HL-60 (cell line): ENCODE data around the gene HOXB7.

Experiments used
- DNase-seq, 2 experiments: peaks; one replicate each; pipeline ENCODE4 v3.0.0-alpha.2; 2010 to 2020; ENCODE audit warnings: low read depth in 1 of 2, low spot score in 1 of 2
- H3K27ac ChIP-seq: fragments of 250-450 bp; sonication (Bioruptor Pico); replicated peaks from 2 replicates; pipeline ENCODE4 v1.5.1; 2020; ENCODE audit warnings: mild to moderate bottlenecking, moderate library complexity
- H3K27me3 ChIP-seq: fragments of 250-450 bp; sonication (Bioruptor Pico); 2 replicates; pipeline ENCODE4 v1.5.1; 2021; ENCODE audit warnings: mild to moderate bottlenecking, moderate library complexity; ENCODE audit not compliant: insufficient read depth, poor library complexity, severe bottlenecking
- H3K4me3 ChIP-seq: replicated peaks from 2 replicates; pipeline ENCODE4 v1.5.1; 2011; ENCODE audit warnings: mild to moderate bottlenecking, control low read depth, low read length; ENCODE audit not compliant: insufficient read depth
- CTCF ChIP-seq: IDR thresholded peaks from one replicate; pipeline ENCODE4 v1.5.1; 2011; ENCODE audit warnings: low read length, control low read depth, inconsistent platforms; ENCODE audit not compliant: insufficient read depth
- GABPA ChIP-seq: IDR thresholded peaks from 2 replicates; pipeline ENCODE4 v1.6.1; 2012; ENCODE audit warnings: low read depth
- POLR2AphosphoS5 ChIP-seq: IDR thresholded peaks from 2 replicates; pipeline ENCODE4 v1.6.1; 2012; ENCODE audit warnings: low read depth
- REST ChIP-seq: IDR thresholded peaks from 2 replicates; pipeline ENCODE4 v1.6.1; 2012; ENCODE audit warnings: low read depth; ENCODE audit not compliant: insufficient replicate concordance
- SPI1 ChIP-seq: IDR thresholded peaks from 2 replicates; pipeline ENCODE4 v1.6.1; 2012; ENCODE audit warnings: low read depth, mild to moderate bottlenecking, borderline replicate concordance

The HOXB7 gene

GRCh38 chr17:48566717-48567116 lies 44.1 kb downstream of the HOXB7 start:
- TF ChIP-seq GABPA (no peak), CTCF (no peak), REST (no peak), POLR2AphosphoS5 (no peak), SPI1 (no peak)
- no peak for DNase-seq
- Histone ChIP-seq H3K27me3 (peaks cover 57% of the 10 kb centered on the region), H3K27ac (no peak overlapping the region), H3K4me3 (no peak overlapping the region)

DNA sequence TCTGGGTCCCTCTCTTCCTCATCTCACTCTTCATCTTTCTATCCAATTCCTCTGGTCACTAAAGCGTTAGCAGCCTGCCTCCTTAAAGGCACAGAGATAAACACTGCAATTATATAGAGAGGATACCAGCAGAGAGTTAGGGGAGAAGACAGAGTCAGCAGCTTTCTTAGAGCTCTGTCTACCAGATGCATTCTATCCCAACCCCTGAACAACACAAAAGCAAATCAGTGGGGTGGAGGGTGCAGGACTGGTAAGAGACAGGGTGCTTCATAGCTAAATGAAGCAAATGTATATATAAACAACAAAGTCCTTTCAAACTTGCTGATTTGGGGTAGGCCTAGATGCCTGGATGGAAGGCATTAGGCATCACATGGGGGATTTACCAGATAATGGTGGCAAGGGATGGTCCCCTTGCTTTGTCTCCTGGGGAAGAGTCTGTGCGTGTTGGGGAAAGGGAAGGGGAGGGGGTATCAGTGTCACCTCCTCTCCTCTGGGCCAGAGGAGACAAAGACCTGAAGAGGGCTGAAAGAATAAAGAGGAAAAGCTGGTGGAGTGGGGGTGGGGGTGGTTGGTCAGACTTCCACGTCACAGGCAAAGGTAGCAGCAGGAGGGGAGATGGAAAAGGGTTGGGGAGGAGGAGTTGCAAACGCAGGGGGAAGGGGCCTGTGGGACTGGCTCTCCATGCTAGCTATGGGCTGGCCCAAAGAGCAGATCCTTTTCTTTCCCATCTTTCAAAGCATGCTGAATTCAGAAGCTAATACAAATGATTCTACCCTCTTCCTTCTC lies 44.7 kb downstream of the HOXB7 start:
- Histone ChIP-seq H3K4me3 (no peak overlapping the region), H3K27me3 (peaks cover 55% of the 10 kb centered on the region), H3K27ac (no peak overlapping the region)
- DNase-seq, result no peak
- no peak for TF ChIP-seq REST
- TF ChIP-seq GABPA, result no peak
- no peak for TF ChIP-seq POLR2AphosphoS5
- no peak for TF ChIP-seq CTCF
- no peak for TF ChIP-seq SPI1

- Histone ChIP-seq H3K27me3 (peaks cover 46% of the 10 kb centered on the region), H3K4me3 (no peak overlapping the region), H3K27ac (no peak overlapping the region)
- TF ChIP-seq CTCF (no peak), POLR2AphosphoS5 (no peak), SPI1 (no peak), GABPA (no peak), REST (no peak)
- DNase-seq, result no peak
These were observed 45.7 kb downstream of the HOXB7 start for GRCh38 chr17:48565022-48565554.
